ENCODE results near the gene PSMA3.
A peak's percentile ranks its signal among the peaks of the same experiment; 100 is the strongest.

Gene PSMA3

DNA sequence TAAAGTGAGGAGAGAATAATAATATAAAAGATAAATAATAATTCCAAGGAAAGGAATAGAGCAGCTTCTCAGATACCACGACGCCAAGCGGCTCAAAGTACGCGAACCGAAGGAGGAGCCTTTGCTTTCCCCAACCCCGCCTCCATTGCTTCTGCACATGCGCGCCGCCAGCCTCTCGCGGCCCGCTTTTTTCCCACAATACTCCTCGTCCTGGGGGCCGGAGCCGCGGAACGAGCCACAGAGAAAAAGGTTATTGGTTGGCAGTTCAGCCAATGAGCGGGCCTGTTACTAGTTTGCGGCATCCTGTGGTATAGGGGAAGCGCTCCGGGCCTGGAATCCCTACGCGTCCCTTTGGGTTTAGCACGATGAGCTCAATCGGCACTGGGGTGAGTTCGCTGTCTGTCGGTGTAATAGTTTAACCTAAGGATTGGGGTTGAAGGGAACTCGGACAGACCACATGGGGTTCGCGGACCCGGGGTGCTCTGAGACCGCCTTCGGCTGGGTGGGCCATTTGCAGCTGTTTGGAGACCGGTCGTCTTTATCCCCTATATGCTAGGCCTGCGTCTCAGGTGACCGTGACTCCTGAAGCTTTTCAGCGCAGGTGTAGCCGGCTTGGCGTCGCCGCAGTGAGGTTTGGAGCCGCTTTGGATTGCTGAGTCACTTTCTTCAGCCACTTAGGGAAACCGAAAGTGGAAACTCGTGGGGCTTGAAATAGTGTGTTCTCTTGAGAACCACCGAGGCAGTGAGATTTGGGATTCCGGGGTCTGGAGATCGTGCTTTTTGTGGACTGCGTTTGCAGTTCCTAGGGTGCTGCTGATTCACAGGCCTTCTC, at the start of gene PSMA3:
Gene PSMA3 (plus strand): TSS at position 288 of the 832 bp plus-strand sequence. CDS start 78 bp downstream, at position 366.
- Histone ChIP-seq H3K4me2 (peak within 1 kb of the TSS; percentile 65), H3K4me1 (ENCODE audit: low read depth, poor library complexity, severe bottlenecking) (peaks cover 26% of the 10 kb centered on the region), H3K4me3 (IDR thresholded peaks at IDR 0.05; ENCODE audit: insufficient read depth, low read depth, low read length) (no peak within 1 kb of the TSS), H4K20me1 (ENCODE audit: insufficient read depth) (peaks cover 8% of the 10 kb centered on the region; the same call in 1 of the 2 replicates), H3K27me3 (ENCODE audit: insufficient read depth, low read depth) (no peaks in the 10 kb centered on the region), H2AFZ (ENCODE audit: low read depth) (peak within 1 kb of the TSS; percentile 71), H3K9ac (peak within 1 kb of the TSS; percentile 99), H3K36me3 (ENCODE audit: insufficient read depth) (no peaks in the 10 kb centered on the region), H3K79me2 (ENCODE audit: insufficient read depth, low read depth) (peaks cover 49% of the 10 kb centered on the region), H3K27ac (peak within 1 kb of the TSS; percentile 100)
- TF ChIP-seq, protein P1, sequence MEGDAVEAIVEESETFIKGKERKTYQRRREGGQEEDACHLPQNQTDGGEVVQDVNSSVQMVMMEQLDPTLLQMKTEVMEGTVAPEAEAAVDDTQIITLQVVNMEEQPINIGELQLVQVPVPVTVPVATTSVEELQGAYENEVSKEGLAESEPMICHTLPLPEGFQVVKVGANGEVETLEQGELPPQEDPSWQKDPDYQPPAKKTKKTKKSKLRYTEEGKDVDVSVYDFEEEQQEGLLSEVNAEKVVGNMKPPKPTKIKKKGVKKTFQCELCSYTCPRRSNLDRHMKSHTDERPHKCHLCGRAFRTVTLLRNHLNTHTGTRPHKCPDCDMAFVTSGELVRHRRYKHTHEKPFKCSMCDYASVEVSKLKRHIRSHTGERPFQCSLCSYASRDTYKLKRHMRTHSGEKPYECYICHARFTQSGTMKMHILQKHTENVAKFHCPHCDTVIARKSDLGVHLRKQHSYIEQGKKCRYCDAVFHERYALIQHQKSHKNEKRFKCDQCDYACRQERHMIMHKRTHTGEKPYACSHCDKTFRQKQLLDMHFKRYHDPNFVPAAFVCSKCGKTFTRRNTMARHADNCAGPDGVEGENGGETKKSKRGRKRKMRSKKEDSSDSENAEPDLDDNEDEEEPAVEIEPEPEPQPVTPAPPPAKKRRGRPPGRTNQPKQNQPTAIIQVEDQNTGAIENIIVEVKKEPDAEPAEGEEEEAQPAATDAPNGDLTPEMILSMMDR (conservative IDR thresholded peaks at IDR 0.05; ENCODE audit: low read depth, low read length) = no peak

DNA sequence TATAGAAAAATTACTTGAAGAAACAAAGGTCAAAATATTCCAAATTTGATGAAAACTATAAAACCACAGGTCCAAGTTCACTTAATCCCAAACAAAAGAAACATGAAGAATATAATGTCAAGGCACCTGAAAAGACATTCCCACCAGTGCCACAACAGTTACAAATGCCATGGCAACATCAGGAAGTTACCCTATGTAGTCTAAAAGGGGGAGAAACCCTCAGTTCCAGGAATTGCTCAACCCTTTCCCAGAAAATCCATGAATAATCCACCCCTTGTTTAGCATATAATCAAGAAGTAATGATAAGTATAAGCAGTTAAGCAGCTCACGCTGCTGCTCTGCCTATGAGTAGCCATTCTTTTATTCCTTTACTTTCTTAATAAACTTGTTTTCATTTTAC, 48.4 kb upstream of the PSMA3 start:
- Histone ChIP-seq H3K4me3 (IDR thresholded peaks at IDR 0.05; ENCODE audit: insufficient read depth, low read depth, low read length) (no peak overlapping the region), H3K79me2 (ENCODE audit: insufficient read depth, low read depth) (peaks cover 7% of the 10 kb centered on the region; the same call in 1 of the 2 replicates), H2AFZ (ENCODE audit: low read depth) (no peak overlapping the region), H3K4me1 (ENCODE audit: low read depth, poor library complexity, severe bottlenecking) (peaks cover 2% of the 10 kb centered on the region), H3K9ac (no peak overlapping the region), H3K27me3 (ENCODE audit: insufficient read depth, low read depth) (no peaks in the 10 kb centered on the region), H3K27ac (no peak overlapping the region), H3K36me3 (ENCODE audit: insufficient read depth) (no peaks in the 10 kb centered on the region), H4K20me1 (ENCODE audit: insufficient read depth) (no peaks in the 10 kb centered on the region), H3K4me2 (no peak overlapping the region)
- TF ChIP-seq, protein P1 (conservative IDR thresholded peaks at IDR 0.05; ENCODE audit: low read depth, low read length) = no peak

DNA sequence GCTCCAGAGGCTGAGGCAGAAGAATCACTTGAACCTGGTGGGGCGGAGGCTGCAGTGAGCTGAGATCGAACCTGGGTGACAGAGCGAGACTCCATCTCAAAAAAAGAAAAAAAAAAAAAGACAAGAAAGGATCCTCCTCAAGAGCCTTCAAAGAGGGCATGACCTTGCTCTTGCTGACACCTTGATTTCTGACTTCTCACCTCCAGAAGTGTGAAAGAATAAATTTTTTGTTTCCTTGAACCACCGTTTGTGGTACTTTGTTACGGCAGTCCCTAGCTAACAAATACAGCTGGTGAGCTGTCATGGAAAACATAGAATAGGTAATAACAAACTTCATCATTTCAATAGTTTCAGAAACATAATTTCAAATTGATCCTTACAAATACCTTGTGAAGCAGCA, 46.6 kb upstream of the PSMA3 start:
- Histone ChIP-seq H3K4me2 (no peak overlapping the region), H3K79me2 (ENCODE audit: insufficient read depth, low read depth) (peaks cover 18% of the 10 kb centered on the region; the same call in 1 of the 2 replicates), H4K20me1 (ENCODE audit: insufficient read depth) (no peaks in the 10 kb centered on the region), H3K4me3 (IDR thresholded peaks at IDR 0.05; ENCODE audit: insufficient read depth, low read depth, low read length) (no peak overlapping the region), H3K4me1 (ENCODE audit: low read depth, poor library complexity, severe bottlenecking) (peaks cover 7% of the 10 kb centered on the region), H3K27me3 (ENCODE audit: insufficient read depth, low read depth) (no peaks in the 10 kb centered on the region), H3K27ac (no peak overlapping the region), H2AFZ (ENCODE audit: low read depth) (no peak overlapping the region), H3K9ac (no peak overlapping the region), H3K36me3 (ENCODE audit: insufficient read depth) (no peaks in the 10 kb centered on the region)
- TF ChIP-seq, protein P1 (conservative IDR thresholded peaks at IDR 0.05; ENCODE audit: low read depth, low read length) = no peak

DNA sequence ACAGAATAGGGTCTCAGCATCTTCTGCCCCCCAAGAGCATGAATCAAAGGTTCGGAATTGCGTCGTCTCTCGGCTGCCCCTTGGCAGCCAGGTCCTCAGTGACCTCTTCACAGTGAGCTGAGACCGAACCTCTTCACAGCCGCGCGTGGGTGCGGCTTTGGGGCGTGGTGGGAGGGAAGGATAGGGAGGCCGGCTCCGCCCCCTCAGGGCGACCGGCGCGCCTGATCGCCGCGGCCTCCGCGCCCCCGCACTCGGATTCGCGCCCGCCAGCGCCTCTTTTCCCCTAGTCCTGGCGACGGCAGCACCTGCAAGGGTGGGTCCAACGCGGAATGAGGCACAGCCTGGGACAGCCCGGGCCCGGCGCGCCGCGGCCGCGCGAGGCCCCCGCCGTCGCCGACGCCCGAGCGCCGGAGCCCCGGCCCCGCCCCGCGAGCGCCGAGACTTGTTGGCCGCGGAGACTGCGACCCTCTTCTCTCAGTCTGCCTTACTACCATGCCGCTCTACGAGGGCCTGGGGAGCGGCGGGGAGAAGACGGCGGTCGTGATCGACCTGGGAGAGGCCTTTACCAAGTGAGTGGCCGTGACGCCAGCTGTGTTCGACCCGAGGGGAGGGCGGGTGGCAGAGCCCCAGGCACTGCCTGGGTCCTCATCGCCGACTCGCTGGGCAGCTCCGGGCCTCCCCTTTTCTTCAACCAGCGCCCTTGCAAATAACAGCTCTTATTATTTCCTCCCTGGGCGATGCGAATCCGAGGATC, 44.7 kb upstream of the PSMA3 start, which contains the start of gene ACTR10:
Gene ACTR10 (plus strand): TSS at position 424 of the 754 bp plus-strand sequence. CDS start 69 bp downstream, at position 493.
- H3K27ac ChIP-seq = peak within 1 kb of the TSS; percentile 50; the same call in 1 of the 2 replicates
- H3K4me3 ChIP-seq (IDR thresholded peaks at IDR 0.05; ENCODE audit: insufficient read depth, low read depth, low read length) = no peak within 1 kb of the TSS
- H3K36me3 ChIP-seq (ENCODE audit: insufficient read depth) = no peaks in the 10 kb centered on the region
- H3K4me2 ChIP-seq = peak within 1 kb of the TSS; percentile 92
- peak within 1 kb of the TSS; percentile 43; the same call in 1 of the 2 replicates for H3K9ac ChIP-seq
- H4K20me1 ChIP-seq (ENCODE audit: insufficient read depth) = no peaks in the 10 kb centered on the region
- TF ChIP-seq, protein P1 (conservative IDR thresholded peaks at IDR 0.05; ENCODE audit: low read depth, low read length) = no peak
- no peaks in the 10 kb centered on the region for H3K27me3 ChIP-seq (ENCODE audit: insufficient read depth, low read depth)
- peaks cover 18% of the 10 kb centered on the region; the same call in 1 of the 2 replicates for H3K79me2 ChIP-seq (ENCODE audit: insufficient read depth, low read depth)
- peaks cover 7% of the 10 kb centered on the region for H3K4me1 ChIP-seq (ENCODE audit: low read depth, poor library complexity, severe bottlenecking)
- H2AFZ ChIP-seq (ENCODE audit: low read depth) = peak within 1 kb of the TSS; percentile 87

Measured in KMS-11 (cell line).